Activated T-cell treated with anti-CD3 and anti-CD28 coated beads, Interleukin-2, amount 50 U/mL, for 1 hour (primary cell): Measurements from ENCODE around the gene SAMM50.

Experiments used
- DNase-seq: peaks from one replicate; pipeline ENCODE4 v3.0.0-alpha.2; 2020

Gene SAMM50

DNA sequence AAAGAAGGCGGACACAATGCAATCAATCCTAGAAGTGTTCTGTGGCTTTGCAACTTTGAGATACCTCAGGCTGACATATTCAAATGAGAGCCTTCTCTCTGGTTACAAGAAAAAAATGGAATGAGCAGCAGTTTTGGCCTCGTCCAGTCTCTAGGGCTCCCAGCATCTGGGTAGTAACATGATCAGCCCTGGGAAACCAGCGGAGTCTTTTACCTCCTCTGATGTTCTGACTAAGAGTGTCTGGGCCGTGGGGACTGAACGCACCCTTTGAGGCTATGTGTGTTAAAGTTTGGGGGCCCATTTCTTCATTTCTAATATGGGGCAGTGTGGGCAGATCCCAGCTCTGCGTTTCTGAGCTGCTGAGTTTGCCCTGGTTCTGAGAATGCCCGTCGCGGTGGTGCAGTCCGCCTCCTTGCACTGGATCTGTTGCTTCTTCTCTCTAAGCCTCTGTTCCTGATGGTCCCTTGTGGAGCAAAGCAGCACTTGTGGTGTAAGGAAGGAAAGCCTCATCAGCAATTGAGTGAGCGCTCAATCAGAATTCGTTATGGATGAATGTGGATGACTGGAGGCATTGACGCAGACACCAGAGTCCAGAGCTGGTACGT is 77.0 kb downstream of the SAMM50 start:
- no peak for DNase-seq

DNA sequence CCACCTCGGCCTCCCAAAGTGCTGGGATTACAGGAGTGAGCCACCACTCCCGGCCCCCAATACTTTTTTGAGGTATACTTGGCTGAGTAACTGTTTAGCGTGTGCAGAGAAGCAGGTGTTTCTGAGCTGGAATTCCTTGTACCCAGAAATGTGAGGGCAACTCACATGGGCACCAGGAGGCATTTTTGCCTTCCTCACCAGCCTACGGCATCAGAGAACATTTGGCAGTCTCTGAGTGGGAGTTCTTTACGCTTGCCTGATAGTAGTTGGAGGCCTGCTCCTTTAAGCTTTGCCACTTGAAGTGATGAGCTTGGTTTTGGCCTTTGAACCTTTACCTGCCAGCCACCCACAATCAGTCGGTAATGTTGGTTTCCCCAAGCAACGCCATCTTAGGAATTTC is 78.0 kb downstream of the SAMM50 start:
- no peak for DNase-seq

DNA sequence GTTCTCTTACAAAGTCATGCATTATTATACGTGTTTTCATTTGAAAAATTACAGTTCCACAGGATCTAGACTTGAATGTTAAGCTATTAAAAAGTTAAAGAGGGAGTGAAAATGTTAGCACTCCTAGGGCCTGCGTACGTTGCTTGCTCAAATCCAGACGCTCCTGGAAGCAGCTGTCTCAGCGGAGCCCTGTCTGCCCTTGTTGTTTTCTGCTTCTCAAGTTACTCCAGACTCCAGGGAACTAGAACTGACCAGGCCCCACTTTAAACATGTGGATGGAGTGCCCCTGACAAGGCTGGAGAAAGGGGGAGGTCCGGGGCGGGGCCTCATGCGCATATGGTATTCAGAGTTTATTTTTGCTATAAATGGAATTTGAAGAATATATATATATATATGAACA is 78.5 kb downstream of the SAMM50 start:
- no peak for DNase-seq

DNA sequence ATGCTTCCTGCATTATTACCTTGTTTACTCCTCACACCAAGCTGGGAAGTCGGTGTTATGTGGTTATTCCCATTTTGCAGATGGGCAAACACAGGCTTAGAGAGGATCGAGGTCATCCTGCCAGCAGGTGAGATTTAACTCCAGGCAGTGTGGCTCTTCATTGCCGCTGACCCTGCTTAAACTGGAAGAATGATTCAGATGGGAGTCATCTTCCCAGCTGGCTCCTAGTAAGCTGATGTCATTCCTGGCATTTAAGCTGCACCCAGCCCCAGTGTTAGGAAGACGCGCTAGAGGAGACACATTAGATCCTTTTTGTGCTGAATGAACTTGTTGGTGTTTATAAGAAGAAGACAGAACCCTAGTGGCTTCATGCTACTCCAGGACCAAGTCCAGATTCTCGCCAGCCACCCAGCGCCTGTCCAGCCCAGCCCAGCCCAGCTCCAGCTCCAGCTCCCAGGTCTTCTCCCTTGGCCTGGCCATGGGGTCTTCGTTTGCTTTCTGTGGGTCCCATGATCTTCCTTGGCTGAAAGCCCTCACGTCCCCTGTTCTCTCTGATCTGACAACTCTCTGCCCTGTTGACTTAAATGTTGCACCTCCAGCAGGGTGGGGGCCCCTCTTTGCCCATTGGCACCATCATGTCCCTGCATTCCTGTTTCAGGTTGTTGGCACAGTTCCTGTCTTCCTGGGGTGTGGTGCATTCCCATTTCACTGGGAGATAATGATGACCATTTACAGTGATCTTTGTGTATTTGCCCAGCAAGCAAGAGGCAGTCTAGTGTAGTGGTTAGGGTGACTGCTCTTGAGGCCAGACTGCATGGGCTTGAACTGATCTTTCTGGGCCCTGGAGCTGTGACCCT is 82.5 kb downstream of the SAMM50 start:
- no peak for DNase-seq

DNA sequence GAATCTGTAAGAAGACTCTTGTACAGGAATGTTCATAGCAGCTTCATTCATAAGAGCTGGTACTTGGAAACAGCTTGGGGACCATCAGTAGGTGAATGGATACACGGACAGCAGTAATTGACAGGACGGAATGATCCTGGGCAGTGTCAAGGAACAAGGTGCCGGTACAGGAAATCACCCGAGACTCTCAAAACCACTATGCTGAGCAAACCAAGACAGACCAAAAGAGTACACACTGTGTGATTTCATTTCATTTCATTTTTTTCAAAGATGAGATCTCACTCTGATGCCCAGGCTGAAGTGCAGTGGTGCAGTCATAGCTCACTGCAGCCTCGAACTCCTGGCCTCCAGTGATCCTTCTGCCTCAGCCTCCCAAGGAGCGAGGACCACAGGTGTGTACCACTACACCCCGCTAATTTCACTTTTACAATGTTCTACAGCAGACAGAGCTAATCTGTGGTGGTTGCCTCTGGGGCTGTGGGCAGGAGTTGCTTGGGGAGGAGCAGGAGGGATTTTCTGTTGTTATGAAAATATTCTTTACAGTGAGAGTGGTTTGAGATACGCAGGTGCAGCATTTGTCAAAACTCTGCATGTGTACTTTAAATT is 84.4 kb downstream of the SAMM50 start:
- no peak for DNase-seq

DNA sequence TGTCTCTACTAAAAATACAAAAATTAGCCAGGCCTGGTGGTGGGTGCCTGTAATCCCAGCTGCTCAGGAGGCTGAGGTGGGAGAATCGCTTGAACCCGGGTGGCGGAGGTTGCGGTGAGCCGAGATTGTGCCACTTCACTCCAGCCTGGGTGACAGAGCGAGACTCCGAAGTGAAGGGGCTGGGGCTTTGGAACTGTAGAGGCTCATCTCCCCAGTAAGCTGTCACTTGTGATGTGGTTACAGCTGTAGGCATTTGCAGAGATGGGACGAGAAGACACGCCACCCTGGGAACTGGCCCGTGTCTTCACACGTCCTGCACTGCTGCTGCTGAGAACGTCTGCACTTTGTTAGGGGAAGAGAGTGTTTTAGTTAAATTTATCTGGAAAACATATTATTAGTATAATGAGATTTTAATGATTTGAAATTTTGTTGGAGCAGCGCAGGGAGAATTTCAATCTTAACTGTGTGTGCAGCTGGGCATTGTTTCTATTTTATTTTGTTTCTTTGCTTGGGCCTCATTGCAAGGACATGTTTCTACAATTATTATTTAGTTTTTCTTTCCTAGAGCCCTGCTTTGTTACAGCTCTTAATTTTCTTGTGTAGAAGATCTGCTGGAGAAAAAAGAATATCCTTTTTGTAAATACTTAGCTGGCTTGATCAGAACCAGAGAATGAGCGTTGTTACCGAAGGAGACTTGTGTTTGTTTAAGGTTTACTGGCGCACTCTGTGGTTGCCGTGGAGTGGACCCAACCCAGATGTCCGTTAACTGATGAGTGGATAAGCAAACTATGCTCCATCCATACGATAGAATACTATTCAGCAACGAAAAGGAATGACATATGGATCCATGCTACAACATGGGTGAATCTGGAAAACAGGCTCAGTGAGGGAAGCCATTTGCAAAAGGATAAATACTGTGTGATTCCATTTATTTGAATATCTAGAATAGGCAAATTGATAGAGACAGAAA is 87.3 kb downstream of the SAMM50 start:
- no peak for DNase-seq

DNA sequence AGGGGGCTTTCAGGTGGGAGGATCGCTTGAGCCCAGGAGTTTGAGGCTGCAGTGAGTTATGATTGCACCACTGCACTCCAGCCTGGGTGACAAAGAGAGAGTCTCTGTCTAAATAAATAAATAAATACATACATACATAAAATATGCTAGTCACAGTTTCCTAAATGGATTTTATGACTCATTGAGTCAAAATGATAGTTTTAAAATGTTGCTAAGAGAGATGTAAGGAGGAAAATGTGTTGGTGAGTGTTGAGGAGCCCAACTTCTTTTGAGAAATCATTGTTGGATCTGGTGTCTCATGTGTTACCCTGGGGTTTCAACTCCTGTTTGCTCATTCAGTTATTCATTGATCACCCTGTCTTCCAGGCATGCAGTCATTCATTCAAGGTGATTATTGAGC is 89.9 kb downstream of the SAMM50 start:
- DNase-seq = no peak
